Measurements from ENCODE around the gene NCKAP5.

Gene NCKAP5

GRCh38 chr2:132659331-132659730 lies 908.9 kb downstream of the NCKAP5 start:
- H3K4me3 ChIP-seq (ENCODE audit: low read depth, low read length) = no peak overlapping the region
- TF ChIP-seq CTCF (IDR thresholded peaks at IDR 0.05; ENCODE audit: insufficient read depth, low read depth, low read length, missing control alignments) = no peak
- DNase-seq (ENCODE audit: low read depth) = no peak

DNA sequence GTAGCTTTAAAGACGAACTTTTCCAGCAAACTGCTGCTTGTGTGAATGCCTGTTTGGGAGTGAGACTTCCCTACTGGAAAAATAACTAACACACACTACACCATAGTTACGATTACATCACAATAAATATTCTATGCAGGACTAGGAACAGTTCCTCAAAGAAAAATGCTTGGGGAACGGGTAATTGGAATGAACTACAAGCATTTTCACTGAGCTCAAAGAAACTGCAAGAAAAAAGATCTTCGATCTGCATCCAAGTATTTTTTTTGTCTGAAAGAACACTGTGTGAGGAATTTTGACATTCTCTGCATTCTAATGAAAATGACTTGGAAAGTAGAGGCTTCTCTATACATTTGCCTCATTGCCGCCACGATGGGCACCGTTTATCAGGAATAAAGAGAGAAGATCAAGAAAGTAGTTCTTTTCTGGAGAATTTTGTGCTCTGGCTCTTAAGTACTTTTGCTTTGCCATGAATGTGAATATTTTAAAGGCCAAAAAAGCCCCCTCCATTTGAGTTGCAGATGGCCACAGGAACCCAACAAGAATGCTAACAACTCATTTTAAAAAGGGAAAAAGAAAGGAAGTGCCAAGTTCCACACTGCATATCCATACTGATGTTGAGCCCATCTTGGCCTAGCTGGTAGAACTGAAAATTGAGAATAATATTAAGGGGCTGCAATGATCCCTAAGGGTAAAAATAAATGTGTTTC lies 911.8 kb downstream of the NCKAP5 start:
- DNase-seq (ENCODE audit: low read depth) = no peak
- H3K4me3 ChIP-seq (ENCODE audit: low read depth, low read length) = no peak overlapping the region
- no peak for TF ChIP-seq CTCF (IDR thresholded peaks at IDR 0.05; ENCODE audit: insufficient read depth, low read depth, low read length, missing control alignments)

GRCh38 chr2:132654968-132655367 lies 913.3 kb downstream of the NCKAP5 start:
- no peak for TF ChIP-seq CTCF (IDR thresholded peaks at IDR 0.05; ENCODE audit: insufficient read depth, low read depth, low read length, missing control alignments)
- H3K4me3 ChIP-seq (ENCODE audit: low read depth, low read length) = no peak overlapping the region
- DNase-seq (ENCODE audit: low read depth) = no peak

GRCh38 chr2:132654335-132654734 lies 913.9 kb downstream of the NCKAP5 start:
- no peak for TF ChIP-seq CTCF (IDR thresholded peaks at IDR 0.05; ENCODE audit: insufficient read depth, low read depth, low read length, missing control alignments)
- no peak for DNase-seq (ENCODE audit: low read depth)
- H3K4me3 ChIP-seq (ENCODE audit: low read depth, low read length) = no peak overlapping the region

DNA sequence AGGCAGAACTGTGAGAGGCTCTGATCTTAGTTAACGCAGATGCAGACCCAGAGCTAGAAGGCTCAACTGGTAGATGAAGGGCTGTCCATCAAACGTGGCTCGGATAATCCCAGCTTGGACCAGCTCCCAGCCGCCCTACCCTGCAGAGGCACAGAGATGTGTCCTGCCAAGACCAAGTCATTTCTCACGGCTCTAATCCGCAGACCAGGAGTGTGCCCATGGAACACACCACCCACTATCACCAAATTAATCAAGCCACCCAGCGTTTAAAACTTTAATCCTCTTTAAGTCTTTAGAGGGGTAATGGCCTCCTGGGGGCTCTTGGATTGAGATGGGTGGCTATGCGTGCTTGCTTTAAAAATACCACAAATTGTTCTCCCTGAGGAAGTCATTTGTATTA lies 915.8 kb downstream of the NCKAP5 start:
- H3K4me3 ChIP-seq (ENCODE audit: low read depth, low read length) = no peak overlapping the region
- TF ChIP-seq CTCF (IDR thresholded peaks at IDR 0.05; ENCODE audit: insufficient read depth, low read depth, low read length, missing control alignments) = no peak
- no peak for DNase-seq (ENCODE audit: low read depth)

DNA sequence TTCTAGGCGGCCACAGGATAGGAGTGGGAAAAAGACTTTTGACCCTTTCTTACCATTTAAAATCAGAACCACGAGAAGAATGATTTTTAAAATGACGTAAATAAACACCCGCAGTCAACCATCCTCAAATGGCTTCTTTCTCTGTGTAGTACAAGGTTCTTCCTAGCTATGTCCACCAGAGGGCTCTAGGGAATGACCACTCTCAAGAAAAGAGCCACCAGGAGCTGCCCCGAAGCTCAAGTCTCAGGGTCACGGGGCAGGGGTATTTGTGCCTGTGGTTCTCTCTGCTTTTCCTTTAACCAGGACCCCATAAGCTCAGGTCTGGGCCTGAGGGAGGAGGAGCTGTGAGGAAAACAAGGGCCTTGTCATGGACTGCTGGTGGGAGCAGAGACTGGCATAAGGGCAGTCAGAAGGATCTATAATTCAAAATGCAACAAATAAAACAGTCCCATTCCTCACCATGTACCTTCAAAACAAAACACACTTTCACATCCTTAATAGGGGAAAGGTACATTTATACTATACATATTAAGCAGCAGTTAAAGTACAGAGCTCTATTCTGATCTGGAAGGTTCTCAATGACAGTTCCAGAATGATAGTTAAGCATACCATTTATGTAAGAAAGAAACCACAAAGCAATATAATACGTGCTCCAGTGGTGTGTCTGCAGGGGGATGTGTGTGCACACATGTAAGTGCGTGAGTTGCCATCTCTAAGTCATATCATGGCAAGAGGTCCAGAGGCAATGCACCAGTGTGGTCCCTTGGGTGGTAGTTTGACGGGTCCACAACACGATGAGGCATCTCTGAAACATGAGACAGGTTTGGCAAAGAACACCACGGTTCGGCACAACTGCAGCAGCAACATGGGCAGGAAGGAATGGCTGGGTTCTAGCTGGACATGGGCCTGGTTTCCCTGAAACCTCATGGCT lies 916.9 kb downstream of the NCKAP5 start:
- H3K4me3 ChIP-seq (ENCODE audit: low read depth, low read length) = no peak overlapping the region
- peak; percentile 11 for DNase-seq (ENCODE audit: low read depth)
- TF ChIP-seq CTCF (IDR thresholded peaks at IDR 0.05; ENCODE audit: insufficient read depth, low read depth, low read length, missing control alignments) = no peak

Data from GM12865 (cell line).